Lung (tissue), 12 donors: ENCODE results near the gene LRIG1. TPM values are rescaled to one million over a fixed set of nuclear protein-coding genes. Genes with fewer than 3 reads are reported as not detected.

Experiments used
- ATAC-seq: fragments of 200-7000 bp; cut with Tn5 transposase; one replicate; pipeline ENCODE4 v1.9.1; 2020; ENCODE audit warnings: moderate number of reproducible peaks; ENCODE audit not compliant: insufficient read depth, low FRiP score
- DNase-seq, 3 donors: peaks; one replicate each; pipeline ENCODE4 v3.0.0-alpha.2; 2013 to 2017
- H3K27ac ChIP-seq, 2 donors: one replicate each; pipeline ENCODE4 v1.5.1; 2013; ENCODE audit warnings: mild to moderate bottlenecking in 2 of 2, moderate library complexity in 2 of 2, control low read depth in 1 of 2, inconsistent platforms in 1 of 2, low read depth in 1 of 2, low read length in 1 of 2
- H3K27me3 ChIP-seq, 3 donors: one replicate each; pipeline ENCODE4 v1.5.1; 2013; ENCODE audit warnings: low read length in 2 of 3; ENCODE audit not compliant: control insufficient read depth in 3 of 3, insufficient read depth in 3 of 3
- H3K36me3 ChIP-seq, 4 donors: one replicate each; pipeline ENCODE4 v1.5.1; 2013; ENCODE audit warnings: low read length in 4 of 4, mild to moderate bottlenecking in 1 of 4, moderate library complexity in 1 of 4; ENCODE audit not compliant: control insufficient read depth in 4 of 4, insufficient read depth in 4 of 4
- H3K4me1 ChIP-seq, 5 donors: one replicate each; pipeline ENCODE4 v1.5.1; 2013; ENCODE audit warnings: low read length in 5 of 5, mild to moderate bottlenecking in 2 of 5, moderate library complexity in 1 of 5; ENCODE audit not compliant: control insufficient read depth in 5 of 5, insufficient read depth in 5 of 5
- H3K4me3 ChIP-seq: one replicate; pipeline ENCODE4 v1.5.1; 2013; ENCODE audit warnings: mild to moderate bottlenecking, control low read depth, moderate library complexity
- H3K9ac ChIP-seq, 2 donors: one replicate each; pipeline ENCODE4 v1.5.1; 2013; ENCODE audit warnings: low read length in 2 of 2, control low read depth in 1 of 2; ENCODE audit not compliant: insufficient read depth in 1 of 2
- H3K9me3 ChIP-seq, 4 donors: one replicate each; pipeline ENCODE4 v1.5.1; 2013; ENCODE audit warnings: low read length in 3 of 4, mild to moderate bottlenecking in 1 of 4, moderate library complexity in 1 of 4; ENCODE audit not compliant: control insufficient read depth in 4 of 4, insufficient read depth in 3 of 4
- WGBS, 2 donors: extraction: QIAGEN DNeasy Blood & Tissue Kit; methylation state at CpG; one replicate each; pipeline ENCODE4 v1.1.7; 2013; 5-methylcytosine and 5-hydroxymethylcytosine counted together
- polyA plus RNA-seq, 2 donors: library from polyadenylated mRNA; stranded (reverse); fragments of 200-250 nt; gene quantifications; one replicate each; pipeline ENCODE4 v1.2.1, GENCODE V29; 2013
- total RNA-seq, 2 donors: library from RNA; depleted of rRNA in 1 of 2; stranded (reverse); fragments of >200 nt in 1 of 2; gene quantifications; one replicate each; pipeline ENCODE4 v1.2.1, GENCODE V29; 2014 to 2021
- TF ChIP-seq, protein P1 (sequence below): IDR thresholded peaks from 2 replicates; pipeline ENCODE4 v1.5.1; 2012; ENCODE audit warnings: mild to moderate bottlenecking; ENCODE audit errors: control extremely low read depth, extremely low read depth
- donor health status: control.
- donor health status: control.
- donor health status: Bipolar disorder and iron deficiency.
- donor health status: healthy.
- donor health status: DM: yes; HTN: yes; CAD: no.

The LRIG1 gene
- total and polyA plus RNA-seq, 4 donors, result 21.9 to 97.4 (median 42.2) TPM

DNA sequence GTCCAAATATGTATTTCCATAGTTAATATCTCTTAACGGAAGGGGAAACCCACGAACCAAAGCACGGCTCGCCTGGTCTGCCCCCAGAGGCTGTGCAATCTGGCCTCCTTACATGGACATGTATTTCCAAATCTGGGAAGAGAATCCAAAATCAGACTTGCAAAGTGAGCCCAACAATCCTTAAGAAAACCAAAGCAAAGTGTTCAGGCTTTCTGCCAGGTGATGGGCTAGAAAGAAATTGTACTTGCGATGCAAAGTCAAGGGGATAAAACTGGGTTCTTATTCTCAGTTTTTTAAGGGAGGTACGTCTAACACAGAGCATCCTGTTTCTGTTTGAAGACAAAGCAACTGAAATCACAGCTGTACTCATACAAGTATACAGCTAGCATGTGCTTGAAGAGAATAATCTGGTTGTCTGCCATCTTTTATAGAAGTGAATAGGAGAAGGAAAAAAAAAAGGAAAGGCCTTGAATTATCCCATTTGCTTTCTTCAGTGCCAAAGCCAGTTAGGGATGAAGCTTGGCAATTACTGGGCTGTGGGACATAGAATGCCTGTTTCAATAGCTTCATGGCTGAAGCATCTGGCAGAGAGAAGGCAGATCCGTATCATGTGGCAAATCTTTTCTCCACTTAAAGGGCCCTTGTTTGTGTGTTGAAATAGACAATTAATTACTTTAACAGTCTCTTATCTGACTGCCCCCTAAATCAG, 48.4 kb downstream of the LRIG1 start:
- peak in 2 of 3 donors; percentile 51 to 64 for DNase-seq
- Histone ChIP-seq H3K27me3 (no peaks in the 10 kb centered on the region), H3K36me3 (peaks cover 0 to 1% (median 0%) of the 10 kb centered on the region in 4 donors), H3K4me3 (no peak overlapping the region), H3K27ac (peak overlapping the region; percentile 33 to 49), H3K4me1 (peaks cover 5 to 53% (median 22%) of the 10 kb centered on the region in 5 donors), H3K9me3 (no peaks in the 10 kb centered on the region), H3K9ac (no peak overlapping the region)
- no peak for ATAC-seq
- 48 to 56% methylated on average over 7 of the region's 7 CpGs for WGBS, 2 donors
- TF ChIP-seq, protein P1, sequence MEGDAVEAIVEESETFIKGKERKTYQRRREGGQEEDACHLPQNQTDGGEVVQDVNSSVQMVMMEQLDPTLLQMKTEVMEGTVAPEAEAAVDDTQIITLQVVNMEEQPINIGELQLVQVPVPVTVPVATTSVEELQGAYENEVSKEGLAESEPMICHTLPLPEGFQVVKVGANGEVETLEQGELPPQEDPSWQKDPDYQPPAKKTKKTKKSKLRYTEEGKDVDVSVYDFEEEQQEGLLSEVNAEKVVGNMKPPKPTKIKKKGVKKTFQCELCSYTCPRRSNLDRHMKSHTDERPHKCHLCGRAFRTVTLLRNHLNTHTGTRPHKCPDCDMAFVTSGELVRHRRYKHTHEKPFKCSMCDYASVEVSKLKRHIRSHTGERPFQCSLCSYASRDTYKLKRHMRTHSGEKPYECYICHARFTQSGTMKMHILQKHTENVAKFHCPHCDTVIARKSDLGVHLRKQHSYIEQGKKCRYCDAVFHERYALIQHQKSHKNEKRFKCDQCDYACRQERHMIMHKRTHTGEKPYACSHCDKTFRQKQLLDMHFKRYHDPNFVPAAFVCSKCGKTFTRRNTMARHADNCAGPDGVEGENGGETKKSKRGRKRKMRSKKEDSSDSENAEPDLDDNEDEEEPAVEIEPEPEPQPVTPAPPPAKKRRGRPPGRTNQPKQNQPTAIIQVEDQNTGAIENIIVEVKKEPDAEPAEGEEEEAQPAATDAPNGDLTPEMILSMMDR, result no peak

DNA sequence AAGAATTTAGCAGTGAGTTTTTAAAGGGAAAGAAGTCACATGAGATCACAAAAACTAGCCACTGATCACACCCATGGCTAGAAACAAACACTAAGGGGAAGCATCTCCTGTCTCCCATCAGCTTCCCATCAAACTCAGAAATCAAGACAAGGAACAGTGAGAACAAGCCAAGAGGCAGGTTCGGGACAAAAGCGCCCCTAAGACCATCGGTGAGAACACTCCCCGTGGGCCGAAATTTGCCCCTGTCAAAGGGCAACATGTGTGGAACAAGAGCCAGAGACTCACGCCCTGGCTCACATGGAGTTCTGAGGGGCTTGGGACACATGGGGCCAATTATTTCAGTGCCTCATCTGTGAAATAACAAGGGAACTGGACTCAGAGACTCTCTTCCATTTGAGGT, 49.1 kb downstream of the LRIG1 start:
- no peaks in the 10 kb centered on the region for H3K9me3 ChIP-seq
- peaks cover 0 to 3% (median 0%) of the 10 kb centered on the region in 4 donors for H3K36me3 ChIP-seq
- H3K4me1 ChIP-seq, result peaks cover 5 to 53% (median 22%) of the 10 kb centered on the region in 5 donors
- peak overlapping the region; percentile 22 to 33 for H3K27ac ChIP-seq
- ATAC-seq, result no peak
- no peak overlapping the region for H3K9ac ChIP-seq
- no peak overlapping the region for H3K4me3 ChIP-seq
- H3K27me3 ChIP-seq, result no peaks in the 10 kb centered on the region
- 88 to 89% methylated on average over 6 of the region's 6 CpGs for WGBS, 2 donors
- no peak for DNase-seq
- TF ChIP-seq, protein P1, result no peak

DNA sequence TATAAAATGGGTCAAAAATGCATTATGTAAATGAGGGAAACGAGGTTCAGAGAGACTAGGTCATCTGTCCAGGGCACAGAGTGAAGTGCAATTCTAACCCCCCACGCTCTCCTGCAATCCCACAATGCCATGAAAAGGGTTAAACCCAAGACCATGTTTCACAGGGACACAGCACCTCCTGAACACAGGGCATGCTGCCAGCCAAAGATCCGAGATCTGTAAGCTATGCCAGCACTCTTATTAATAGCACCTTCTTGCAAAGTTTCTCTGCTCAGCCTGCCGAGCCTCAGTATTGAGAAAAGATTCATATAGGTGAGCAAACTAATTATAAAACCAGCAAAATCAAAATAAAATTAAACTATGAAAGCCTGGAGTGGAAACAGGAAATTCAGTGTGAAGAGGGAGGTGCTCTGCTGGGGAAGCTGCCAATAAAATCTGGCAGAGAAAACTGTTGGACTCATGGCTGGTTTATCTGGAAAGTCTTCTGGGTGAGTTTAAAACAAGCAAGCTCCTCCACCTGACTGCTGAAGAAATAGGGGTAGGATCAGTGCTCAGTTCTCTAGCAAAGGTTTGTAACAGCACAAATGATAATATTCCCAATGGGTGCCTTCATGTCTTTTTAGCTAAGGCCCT, 50.3 kb downstream of the LRIG1 start:
- Histone ChIP-seq H3K27me3 (no peaks in the 10 kb centered on the region), H3K4me1 (peaks cover 5 to 53% (median 22%) of the 10 kb centered on the region in 5 donors), H3K9ac (no peak overlapping the region), H3K4me3 (no peak overlapping the region), H3K27ac (peak overlapping the region; percentile 74), H3K36me3 (peaks cover 0 to 3% (median 0%) of the 10 kb centered on the region in 4 donors), H3K9me3 (no peaks in the 10 kb centered on the region)
- WGBS, 2 donors, result 29 to 60% methylated on average over 4 of the region's 4 CpGs
- TF ChIP-seq, protein P1, result no peak
- DNase-seq (peak; percentile 68 to 94 (median 87)), ATAC-seq (peak; percentile 59)
